GM23338 (cell line): ENCODE measurements around the gene BTN2A1. TPM values are rescaled to one million over a fixed set of nuclear protein-coding genes. Genes with fewer than 3 reads are reported as not detected.

Experiments used
- ATAC-seq: fragments of 200-7000 bp; cut with Tn5 transposase; 3 replicates; pipeline ENCODE4 v1.9.1; 2020
- DNase-seq: peaks from one replicate; pipeline ENCODE4 v3.0.0-alpha.2; 2015; ENCODE audit warnings: low spot score
- H2AFZ ChIP-seq: fragments of 200-600 bp; sonication (generic); 2 replicates; pipeline ENCODE4 v1.8.0; 2016; ENCODE audit warnings: antibody characterized with exemption, mild to moderate bottlenecking, moderate library complexity
- H3F3A ChIP-seq: fragments of 200-600 bp; sonication (generic); replicated peaks from 2 replicates; pipeline ENCODE4 v1.8.0; 2017; ENCODE audit warnings: antibody characterized with exemption, mixed run types, low read depth
- H3K27ac ChIP-seq: fragments of 200-600 bp; sonication (generic); 2 replicates; pipeline ENCODE4 v1.6.1; 2016; ENCODE audit warnings: low read depth
- H3K27me3 ChIP-seq: fragments of 200-600 bp; sonication (generic); 2 replicates; pipeline ENCODE4 v1.8.0; 2016; ENCODE audit warnings: mild to moderate bottlenecking, mixed run types, moderate library complexity; ENCODE audit not compliant: insufficient read depth
- H3K36me3 ChIP-seq: fragments of 200-600 bp; sonication (generic); 2 replicates; pipeline ENCODE4 v1.8.0; 2016; ENCODE audit warnings: mild to moderate bottlenecking; ENCODE audit not compliant: insufficient read depth
- H3K4me1 ChIP-seq: fragments of 200-600 bp; sonication (generic); 2 replicates; pipeline ENCODE4 v1.8.0; 2016; ENCODE audit warnings: mild to moderate bottlenecking, moderate library complexity; ENCODE audit not compliant: insufficient read depth
- H3K4me2 ChIP-seq: fragments of 200-600 bp; sonication (generic); 2 replicates; pipeline ENCODE4 v1.7.1; 2017; ENCODE audit warnings: mixed run types
- H3K4me3 ChIP-seq: fragments of 200-600 bp; sonication (generic); 2 replicates; pipeline ENCODE4 v1.6.1; 2016; ENCODE audit warnings: mixed run types
- H3K79me2 ChIP-seq: fragments of 200-600 bp; sonication (generic); replicated peaks from 2 replicates; pipeline ENCODE4 v1.8.0; 2017; ENCODE audit warnings: mild to moderate bottlenecking; ENCODE audit not compliant: insufficient read depth
- H3K9me2 ChIP-seq: fragments of 200-600 bp; sonication (generic); 2 replicates; pipeline ENCODE4 v1.8.0; 2017; ENCODE audit not compliant: insufficient read depth
- H4K20me1 ChIP-seq: fragments of 200-600 bp; sonication (generic); replicated peaks from 2 replicates; pipeline ENCODE4 v1.8.0; 2017; ENCODE audit warnings: mild to moderate bottlenecking; ENCODE audit not compliant: insufficient read depth
- H3K27ac Mint-ChIP-seq: 2 replicates; pipeline ENCODE4 v1.8.0; 2020; ENCODE audit warnings: inconsistent platforms, mild to moderate bottlenecking, moderate library complexity, mixed read lengths
- H3K27me3 Mint-ChIP-seq: 3 replicates; pipeline ENCODE4 v1.8.0; 2022; ENCODE audit warnings: low read depth, mild to moderate bottlenecking, moderate library complexity, mixed read lengths, inconsistent platforms; ENCODE audit not compliant: insufficient read depth, poor library complexity
- H3K36me3 Mint-ChIP-seq: 3 replicates; pipeline ENCODE4 v1.8.0; 2021; ENCODE audit warnings: low read depth, mild to moderate bottlenecking, inconsistent platforms, moderate library complexity, mixed read lengths
- H3K4me1 Mint-ChIP-seq: 3 replicates; pipeline ENCODE4 v1.8.0; 2020; ENCODE audit warnings: mild to moderate bottlenecking, inconsistent platforms, mixed read lengths
- H3K4me3 Mint-ChIP-seq: 3 replicates; pipeline ENCODE4 v1.8.0; 2021; ENCODE audit warnings: moderate library complexity, mild to moderate bottlenecking, inconsistent platforms, mixed read lengths
- H3K9me3 Mint-ChIP-seq: 3 replicates; pipeline ENCODE4 v1.8.0; 2020; ENCODE audit warnings: moderate library complexity, mild to moderate bottlenecking, inconsistent platforms, mixed read lengths
- CREB1 ChIP-seq: fragments of 250-450 bp; sonication (Bioruptor Pico); IDR thresholded peaks from 2 replicates; pipeline ENCODE4 v1.5.0; 2020; ENCODE audit warnings: low read depth, mild to moderate bottlenecking, moderate library complexity
- EZH2 ChIP-seq: fragments of 200-600 bp; sonication (generic); IDR thresholded peaks from one replicate; pipeline ENCODE4 v1.8.0; 2017; ENCODE audit warnings: antibody characterized with exemption, mild to moderate bottlenecking, low read depth; ENCODE audit not compliant: unreplicated experiment
- NANOG ChIP-seq: IDR thresholded peaks from 2 replicates; pipeline ENCODE4 v1.6.1; 2016; ENCODE audit warnings: antibody characterized with exemption, borderline replicate concordance
- POLR2AphosphoS5 ChIP-seq: IDR thresholded peaks from 2 replicates; pipeline ENCODE4 v1.6.1; 2016; ENCODE audit warnings: antibody characterized with exemption, low read depth
- STAT1 ChIP-seq: IDR thresholded peaks from one replicate; pipeline ENCODE4 v1.6.1; 2016; ENCODE audit warnings: antibody characterized with exemption; ENCODE audit not compliant: unreplicated experiment
- ZNF114 ChIP-seq: fragments of 250-450 bp; sonication (Bioruptor Pico); IDR thresholded peaks from 2 replicates; pipeline ENCODE4 v1.5.0; 2020; ENCODE audit warnings: mild to moderate bottlenecking, moderate library complexity
- ZNF331 ChIP-seq: fragments of 250-450 bp; sonication (Bioruptor Pico); IDR thresholded peaks from 2 replicates; pipeline ENCODE4 v1.5.0; 2020; ENCODE audit warnings: low read depth, mild to moderate bottlenecking, moderate library complexity
- polyA plus RNA-seq: library from polyadenylated mRNA; unstranded; fragments of >200 nt; fragmentation: Nextera tagmentation; extraction: Ambion mirVana; gene quantifications from 2 replicates; pipeline ENCODE4 v1.2.1, GENCODE V29; 2016
- total RNA-seq: library from RNA; depleted of rRNA; stranded (reverse); fragments of >200 nt; shearing (Covaris generic); gene quantifications from 2 replicates; pipeline ENCODE4 v1.2.3, GENCODE V29; 2014
- TF ChIP-seq, protein P1 (sequence below): fragments of 250-450 bp; sonication (Bioruptor Pico); IDR thresholded peaks from 2 replicates; pipeline ENCODE4 v1.5.0; 2020; ENCODE audit warnings: mild to moderate bottlenecking, moderate library complexity
- TF ChIP-seq, protein P2 (sequence below): IDR thresholded peaks from 2 replicates; pipeline ENCODE4 v1.6.1; 2016; ENCODE audit warnings: antibody characterized with exemption
- TF ChIP-seq, protein P3 (sequence below): IDR thresholded peaks from one replicate; pipeline ENCODE4 v1.6.1; 2018; ENCODE audit warnings: antibody characterized with exemption; ENCODE audit not compliant: unreplicated experiment

BTN2A1 gene
- total and polyA plus RNA-seq, 2 experiments from 2014 or later: 6.3 to 7.0 TPM

DNA sequence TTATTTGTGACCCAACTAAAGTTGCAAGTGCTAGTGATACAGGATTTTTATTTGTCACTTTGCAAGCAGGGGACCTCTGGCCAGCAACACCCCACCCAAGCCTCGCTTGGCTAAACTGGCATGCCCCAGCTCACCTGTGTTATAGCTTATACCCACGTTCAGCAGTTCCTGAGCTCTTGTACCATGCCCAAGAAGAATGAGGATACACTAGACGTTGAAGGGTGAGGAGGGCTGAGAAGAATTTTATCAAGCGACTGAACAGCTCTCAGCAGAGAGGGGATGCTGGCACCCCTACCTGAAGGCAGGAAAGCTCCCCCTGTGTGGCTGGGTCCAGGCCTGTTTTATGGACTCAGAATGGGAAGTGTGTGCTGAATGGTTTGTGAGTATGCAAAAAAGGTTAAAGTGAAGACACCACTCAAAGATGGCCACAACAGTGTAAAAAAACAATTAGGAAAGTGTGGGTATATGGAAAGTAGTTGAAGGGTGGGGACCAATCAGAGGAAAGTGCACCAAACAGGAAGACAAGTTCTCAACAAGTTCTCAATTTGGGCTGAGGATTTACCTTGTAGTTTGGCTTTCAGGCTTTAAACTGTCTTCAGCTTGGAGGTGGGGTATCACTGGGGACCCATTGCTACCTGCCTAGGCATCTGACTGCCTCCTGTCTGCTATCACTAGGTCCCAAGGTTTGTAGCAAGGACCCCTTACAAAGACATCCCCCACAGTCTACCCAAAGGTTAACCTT, 15.0 kb downstream of the BTN2A1 start:
- no peaks in the 10 kb centered on the region for H3K9me2 ChIP-seq
- no peak overlapping the region for H3K27ac Mint-ChIP-seq
- peaks cover 48% of the 10 kb centered on the region for H3K36me3 Mint-ChIP-seq
- no peak for ATAC-seq
- H4K20me1 ChIP-seq: no peaks in the 10 kb centered on the region
- no peaks in the 10 kb centered on the region for H3K27me3 ChIP-seq
- peaks cover 26% of the 10 kb centered on the region for H3K4me1 Mint-ChIP-seq
- no peak overlapping the region for H3K27ac ChIP-seq
- no peak overlapping the region for H3K4me3 ChIP-seq
- H2AFZ ChIP-seq: no peak overlapping the region
- H3K4me1 ChIP-seq: peaks cover 25% of the 10 kb centered on the region
- TF ChIP-seq EZH2 (no peak), POLR2AphosphoS5 (no peak), STAT1 (no peak), ZNF331 (no peak), CREB1 (CRISPR knock-in tag) (no peak), ZNF114 (CRISPR knock-in tag) (no peak), NANOG (no peak)
- TF ChIP-seq, protein P1, sequence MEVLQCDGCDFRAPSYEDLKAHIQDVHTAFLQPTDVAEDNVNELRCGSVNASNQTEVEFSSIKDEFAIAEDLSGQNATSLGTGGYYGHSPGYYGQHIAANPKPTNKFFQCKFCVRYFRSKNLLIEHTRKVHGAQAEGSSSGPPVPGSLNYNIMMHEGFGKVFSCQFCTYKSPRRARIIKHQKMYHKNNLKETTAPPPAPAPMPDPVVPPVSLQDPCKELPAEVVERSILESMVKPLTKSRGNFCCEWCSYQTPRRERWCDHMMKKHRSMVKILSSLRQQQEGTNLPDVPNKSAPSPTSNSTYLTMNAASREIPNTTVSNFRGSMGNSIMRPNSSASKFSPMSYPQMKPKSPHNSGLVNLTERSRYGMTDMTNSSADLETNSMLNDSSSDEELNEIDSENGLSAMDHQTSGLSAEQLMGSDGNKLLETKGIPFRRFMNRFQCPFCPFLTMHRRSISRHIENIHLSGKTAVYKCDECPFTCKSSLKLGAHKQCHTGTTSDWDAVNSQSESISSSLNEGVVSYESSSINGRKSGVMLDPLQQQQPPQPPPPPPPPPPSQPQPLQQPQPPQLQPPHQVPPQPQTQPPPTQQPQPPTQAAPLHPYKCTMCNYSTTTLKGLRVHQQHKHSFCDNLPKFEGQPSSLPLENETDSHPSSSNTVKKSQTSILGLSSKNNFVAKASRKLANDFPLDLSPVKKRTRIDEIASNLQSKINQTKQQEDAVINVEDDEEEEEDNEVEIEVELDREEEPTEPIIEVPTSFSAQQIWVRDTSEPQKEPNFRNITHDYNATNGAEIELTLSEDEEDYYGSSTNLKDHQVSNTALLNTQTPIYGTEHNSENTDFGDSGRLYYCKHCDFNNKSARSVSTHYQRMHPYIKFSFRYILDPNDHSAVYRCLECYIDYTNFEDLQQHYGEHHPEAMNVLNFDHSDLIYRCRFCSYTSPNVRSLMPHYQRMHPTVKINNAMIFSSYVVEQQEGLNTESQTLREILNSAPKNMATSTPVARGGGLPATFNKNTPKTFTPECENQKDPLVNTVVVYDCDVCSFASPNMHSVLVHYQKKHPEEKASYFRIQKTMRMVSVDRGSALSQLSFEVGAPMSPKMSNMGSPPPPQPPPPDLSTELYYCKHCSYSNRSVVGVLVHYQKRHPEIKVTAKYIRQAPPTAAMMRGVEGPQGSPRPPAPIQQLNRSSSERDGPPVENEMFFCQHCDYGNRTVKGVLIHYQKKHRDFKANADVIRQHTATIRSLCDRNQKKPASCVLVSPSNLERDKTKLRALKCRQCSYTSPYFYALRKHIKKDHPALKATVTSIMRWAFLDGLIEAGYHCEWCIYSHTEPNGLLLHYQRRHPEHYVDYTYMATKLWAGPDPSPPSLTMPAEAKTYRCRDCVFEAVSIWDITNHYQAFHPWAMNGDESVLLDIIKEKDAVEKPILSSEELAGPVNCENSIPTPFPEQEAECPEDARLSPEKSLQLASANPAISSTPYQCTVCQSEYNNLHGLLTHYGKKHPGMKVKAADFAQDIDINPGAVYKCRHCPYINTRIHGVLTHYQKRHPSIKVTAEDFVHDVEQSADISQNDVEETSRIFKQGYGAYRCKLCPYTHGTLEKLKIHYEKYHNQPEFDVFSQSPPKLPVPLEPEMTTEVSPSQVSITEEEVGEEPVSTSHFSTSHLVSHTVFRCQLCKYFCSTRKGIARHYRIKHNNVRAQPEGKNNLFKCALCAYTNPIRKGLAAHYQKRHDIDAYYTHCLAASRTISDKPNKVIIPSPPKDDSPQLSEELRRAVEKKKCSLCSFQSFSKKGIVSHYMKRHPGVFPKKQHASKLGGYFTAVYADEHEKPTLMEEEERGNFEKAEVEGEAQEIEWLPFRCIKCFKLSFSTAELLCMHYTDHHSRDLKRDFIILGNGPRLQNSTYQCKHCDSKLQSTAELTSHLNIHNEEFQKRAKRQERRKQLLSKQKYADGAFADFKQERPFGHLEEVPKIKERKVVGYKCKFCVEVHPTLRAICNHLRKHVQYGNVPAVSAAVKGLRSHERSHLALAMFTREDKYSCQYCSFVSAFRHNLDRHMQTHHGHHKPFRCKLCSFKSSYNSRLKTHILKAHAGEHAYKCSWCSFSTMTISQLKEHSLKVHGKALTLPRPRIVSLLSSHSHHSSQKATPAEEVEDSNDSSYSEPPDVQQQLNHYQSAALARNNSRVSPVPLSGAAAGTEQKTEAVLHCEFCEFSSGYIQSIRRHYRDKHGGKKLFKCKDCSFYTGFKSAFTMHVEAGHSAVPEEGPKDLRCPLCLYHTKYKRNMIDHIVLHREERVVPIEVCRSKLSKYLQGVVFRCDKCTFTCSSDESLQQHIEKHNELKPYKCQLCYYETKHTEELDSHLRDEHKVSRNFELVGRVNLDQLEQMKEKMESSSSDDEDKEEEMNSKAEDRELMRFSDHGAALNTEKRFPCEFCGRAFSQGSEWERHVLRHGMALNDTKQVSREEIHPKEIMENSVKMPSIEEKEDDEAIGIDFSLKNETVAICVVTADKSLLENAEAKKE: no peak
- TF ChIP-seq, protein P2, sequence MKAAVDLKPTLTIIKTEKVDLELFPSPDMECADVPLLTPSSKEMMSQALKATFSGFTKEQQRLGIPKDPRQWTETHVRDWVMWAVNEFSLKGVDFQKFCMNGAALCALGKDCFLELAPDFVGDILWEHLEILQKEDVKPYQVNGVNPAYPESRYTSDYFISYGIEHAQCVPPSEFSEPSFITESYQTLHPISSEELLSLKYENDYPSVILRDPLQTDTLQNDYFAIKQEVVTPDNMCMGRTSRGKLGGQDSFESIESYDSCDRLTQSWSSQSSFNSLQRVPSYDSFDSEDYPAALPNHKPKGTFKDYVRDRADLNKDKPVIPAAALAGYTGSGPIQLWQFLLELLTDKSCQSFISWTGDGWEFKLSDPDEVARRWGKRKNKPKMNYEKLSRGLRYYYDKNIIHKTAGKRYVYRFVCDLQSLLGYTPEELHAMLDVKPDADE: no peak
- TF ChIP-seq, protein P3, sequence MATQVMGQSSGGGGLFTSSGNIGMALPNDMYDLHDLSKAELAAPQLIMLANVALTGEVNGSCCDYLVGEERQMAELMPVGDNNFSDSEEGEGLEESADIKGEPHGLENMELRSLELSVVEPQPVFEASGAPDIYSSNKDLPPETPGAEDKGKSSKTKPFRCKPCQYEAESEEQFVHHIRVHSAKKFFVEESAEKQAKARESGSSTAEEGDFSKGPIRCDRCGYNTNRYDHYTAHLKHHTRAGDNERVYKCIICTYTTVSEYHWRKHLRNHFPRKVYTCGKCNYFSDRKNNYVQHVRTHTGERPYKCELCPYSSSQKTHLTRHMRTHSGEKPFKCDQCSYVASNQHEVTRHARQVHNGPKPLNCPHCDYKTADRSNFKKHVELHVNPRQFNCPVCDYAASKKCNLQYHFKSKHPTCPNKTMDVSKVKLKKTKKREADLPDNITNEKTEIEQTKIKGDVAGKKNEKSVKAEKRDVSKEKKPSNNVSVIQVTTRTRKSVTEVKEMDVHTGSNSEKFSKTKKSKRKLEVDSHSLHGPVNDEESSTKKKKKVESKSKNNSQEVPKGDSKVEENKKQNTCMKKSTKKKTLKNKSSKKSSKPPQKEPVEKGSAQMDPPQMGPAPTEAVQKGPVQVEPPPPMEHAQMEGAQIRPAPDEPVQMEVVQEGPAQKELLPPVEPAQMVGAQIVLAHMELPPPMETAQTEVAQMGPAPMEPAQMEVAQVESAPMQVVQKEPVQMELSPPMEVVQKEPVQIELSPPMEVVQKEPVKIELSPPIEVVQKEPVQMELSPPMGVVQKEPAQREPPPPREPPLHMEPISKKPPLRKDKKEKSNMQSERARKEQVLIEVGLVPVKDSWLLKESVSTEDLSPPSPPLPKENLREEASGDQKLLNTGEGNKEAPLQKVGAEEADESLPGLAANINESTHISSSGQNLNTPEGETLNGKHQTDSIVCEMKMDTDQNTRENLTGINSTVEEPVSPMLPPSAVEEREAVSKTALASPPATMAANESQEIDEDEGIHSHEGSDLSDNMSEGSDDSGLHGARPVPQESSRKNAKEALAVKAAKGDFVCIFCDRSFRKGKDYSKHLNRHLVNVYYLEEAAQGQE: no peak
- H3F3A ChIP-seq: no peaks in the 10 kb centered on the region
- peaks cover 21% of the 10 kb centered on the region for H3K9me3 Mint-ChIP-seq
- H3K36me3 ChIP-seq: no peaks in the 10 kb centered on the region
- no peak overlapping the region for H3K4me2 ChIP-seq
- DNase-seq: no peak
- peaks cover 7% of the 10 kb centered on the region for H3K27me3 Mint-ChIP-seq
- no peaks in the 10 kb centered on the region for H3K79me2 ChIP-seq
- no peak overlapping the region for H3K4me3 Mint-ChIP-seq
